Stimulated activated CD8-positive, alpha-beta memory T cell treated with anti-CD3 and anti-CD28 coated beads, Interleukin-12 subunit alpha, Interleukin-12 subunit beta, amount 100 ng/mL, for 24 hours (primary cell): ENCODE results near the gene PARVA.

Source experiments
- DNase-seq: peaks from one replicate; pipeline ENCODE4 v3.0.0-alpha.2; 2020; ENCODE audit errors: extremely low read depth

Gene PARVA

DNA sequence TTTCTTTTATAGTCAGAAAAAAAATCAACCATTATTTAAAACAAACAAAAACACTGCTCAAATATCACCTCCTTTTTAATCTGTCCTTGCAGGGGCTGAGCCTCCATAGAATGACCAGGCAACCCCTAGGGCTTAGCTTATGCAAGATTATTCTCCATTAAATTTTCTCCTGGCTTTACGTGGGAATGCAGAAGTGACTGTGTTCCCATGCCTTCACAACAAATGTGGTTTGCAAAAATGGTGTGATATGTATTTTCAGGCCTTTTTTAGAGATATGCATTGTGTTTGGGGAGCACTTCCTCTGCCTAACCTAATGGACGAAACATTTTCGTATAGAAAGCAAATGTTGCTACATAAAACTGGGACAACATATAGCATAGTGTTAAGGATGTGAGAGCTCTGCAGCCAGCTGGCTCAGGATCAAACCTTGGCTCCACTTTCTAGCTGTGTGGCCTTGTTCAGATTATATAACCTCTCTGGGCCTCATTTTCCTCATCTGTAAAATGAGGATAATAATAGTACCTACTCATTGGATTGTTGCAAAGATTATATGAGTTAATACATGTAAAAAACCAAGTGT, 82.6 kb downstream of the PARVA start:
- no peak for DNase-seq

DNA sequence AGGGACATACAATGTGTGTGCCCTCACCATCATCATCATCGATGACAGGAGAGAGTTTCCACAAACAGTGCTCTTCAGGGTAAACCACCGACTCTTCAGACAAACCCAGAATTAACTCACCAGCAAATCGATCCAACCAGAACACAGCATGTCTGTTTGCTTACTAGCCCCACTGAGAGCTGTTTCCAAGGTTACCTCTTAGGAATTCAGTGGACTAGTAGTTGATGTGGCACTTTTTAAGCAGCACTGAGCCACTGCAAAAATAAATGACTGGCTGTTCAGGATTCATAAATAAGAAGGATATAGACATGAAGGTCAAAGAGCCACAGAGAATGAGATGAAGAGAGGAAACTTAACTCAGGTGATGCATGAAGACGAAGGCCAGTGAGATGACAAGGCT, 83.1 kb downstream of the PARVA start:
- no peak for DNase-seq

DNA sequence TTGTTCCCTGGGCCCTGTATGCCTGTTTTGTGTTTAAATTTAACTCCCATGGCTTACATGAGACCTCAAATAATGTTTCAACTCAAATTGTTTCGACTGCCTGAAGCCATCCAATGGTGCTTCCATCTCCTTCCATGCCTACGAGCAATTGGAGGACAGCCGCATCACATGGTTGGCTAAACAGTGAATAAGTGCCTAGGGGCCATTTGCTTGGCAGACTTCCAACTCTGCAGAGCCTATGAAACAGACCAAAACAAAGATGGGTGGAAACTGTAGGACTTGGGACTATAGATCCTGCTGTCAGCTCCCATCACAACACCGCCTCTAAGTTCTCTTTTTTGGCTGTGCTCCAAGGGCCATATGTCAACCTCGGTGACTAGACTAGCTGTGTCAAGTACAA, 84.1 kb downstream of the PARVA start:
- DNase-seq = no peak

DNA sequence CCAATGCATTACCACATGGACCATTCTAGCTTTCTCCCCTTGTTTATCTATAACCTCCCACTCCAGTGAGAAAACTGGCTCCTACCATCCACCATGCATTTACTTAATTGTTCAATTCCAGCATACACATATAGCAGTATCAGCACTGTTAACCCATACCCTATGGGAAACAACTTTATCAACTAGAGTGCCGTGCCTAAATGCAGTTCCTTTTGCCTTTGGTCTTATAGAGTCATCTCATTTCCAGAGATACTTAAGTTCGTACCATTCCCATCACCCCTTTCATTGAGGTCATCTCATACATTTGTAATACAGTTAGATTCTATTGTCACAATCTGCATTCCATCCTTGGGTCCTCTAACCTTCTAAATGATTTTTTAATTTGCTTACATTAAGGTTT, 86.9 kb downstream of the PARVA start:
- DNase-seq = no peak

DNA sequence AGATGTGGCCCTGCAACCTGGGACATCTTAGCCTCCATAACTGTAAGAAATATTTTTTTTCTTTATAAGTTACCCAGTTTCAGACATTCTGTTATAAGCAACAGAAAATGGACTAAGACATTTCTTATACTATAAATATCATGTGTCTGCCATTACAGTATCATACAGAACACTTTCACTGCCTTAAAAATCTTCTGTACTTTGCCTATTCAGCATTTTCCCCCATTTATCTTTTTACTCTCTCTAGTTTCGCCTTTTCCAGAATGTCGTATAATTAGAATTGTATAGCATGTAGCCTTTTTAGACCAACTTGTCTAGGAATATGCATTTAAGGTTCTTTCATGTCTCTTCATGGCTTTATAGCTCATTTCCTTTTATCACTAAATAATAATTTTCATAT, 88.0 kb downstream of the PARVA start:
- no peak for DNase-seq

DNA sequence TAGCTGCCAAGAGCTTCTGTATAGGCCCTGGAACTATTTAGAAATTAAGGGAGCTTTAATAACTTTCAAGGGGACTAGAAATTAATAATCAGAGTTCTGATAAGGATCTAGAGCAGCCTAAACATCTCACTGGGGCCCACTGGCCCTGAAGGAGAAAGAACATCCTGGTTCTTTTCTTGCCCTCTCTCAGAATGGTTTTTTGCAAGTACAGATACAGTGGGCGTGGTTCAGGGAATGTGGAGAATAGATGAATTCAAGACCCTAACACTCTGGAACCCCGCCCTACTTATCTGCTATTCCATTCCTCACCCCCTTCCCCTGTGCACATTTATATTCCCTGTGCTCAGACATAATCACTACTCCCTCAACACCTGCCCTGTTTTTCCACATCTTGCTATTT, 90.2 kb downstream of the PARVA start:
- DNase-seq = no peak

DNA sequence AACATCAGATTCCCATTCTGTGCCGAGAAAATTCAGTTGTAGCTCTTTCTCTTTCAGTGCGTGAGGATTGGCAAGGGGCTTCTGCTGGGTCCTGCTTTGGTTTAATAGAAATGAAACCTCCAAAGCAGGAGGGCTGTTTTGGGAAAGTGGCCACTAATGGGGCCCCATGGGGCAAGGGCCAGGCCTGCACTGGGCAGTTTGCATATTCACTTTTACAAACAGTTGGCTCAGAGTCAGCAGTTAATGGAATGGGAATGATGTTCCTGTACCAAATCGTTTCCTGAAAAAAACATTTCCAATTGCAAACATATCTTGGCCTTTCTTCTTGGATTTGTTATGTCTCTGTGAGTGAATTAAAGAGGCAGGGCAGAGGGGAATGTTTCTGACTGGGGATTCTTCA, 92.1 kb downstream of the PARVA start:
- no peak for DNase-seq

DNA sequence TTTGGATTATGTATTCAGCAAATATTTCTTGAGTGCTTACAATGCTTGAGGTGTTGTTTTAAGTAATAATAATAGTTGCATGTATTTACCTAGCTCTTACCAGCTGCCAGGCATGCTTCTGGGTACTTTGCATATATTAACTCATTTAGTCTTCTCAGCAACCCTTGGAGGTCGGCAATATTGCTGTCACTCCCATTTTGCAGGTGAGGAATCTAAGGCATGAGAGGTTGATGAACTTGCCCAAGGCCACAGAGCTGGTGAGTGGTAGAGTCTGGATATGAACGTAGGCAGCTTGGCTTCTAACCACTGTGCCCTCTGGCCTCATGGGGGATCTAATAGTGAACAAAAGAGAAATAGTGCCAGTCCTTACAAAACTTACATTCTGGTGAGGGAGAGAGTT, 92.9 kb downstream of the PARVA start:
- DNase-seq = no peak

DNA sequence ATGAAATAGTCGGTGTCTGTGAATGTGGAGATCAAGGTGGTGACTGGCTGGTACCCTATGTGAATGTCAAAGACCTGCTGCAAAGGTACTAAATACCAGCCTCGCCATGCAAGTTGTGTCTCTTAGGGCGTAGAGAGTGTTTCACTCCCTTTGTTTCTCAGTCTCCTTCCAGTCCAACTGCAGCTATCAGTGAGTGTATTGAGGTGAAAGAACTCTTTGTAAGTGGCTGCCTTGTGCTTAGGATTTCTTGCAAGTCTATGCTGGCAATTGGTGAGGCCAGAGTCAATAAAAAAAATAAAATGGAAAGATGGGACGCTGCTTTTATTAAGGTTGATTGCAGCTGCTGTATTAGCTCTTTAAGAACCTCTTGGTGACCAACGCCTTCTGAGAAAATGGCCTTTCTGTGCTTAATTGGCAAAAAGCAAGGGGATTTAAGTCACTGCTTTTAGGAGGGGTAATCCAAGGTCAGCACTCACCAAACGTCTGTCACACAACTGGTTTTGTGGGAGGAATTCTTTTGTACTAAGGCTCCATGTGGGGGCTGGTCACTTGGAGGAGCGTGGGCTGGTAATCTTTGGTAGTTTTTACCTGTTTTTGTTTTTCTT, 95.1 kb downstream of the PARVA start:
- no peak for DNase-seq

DNA sequence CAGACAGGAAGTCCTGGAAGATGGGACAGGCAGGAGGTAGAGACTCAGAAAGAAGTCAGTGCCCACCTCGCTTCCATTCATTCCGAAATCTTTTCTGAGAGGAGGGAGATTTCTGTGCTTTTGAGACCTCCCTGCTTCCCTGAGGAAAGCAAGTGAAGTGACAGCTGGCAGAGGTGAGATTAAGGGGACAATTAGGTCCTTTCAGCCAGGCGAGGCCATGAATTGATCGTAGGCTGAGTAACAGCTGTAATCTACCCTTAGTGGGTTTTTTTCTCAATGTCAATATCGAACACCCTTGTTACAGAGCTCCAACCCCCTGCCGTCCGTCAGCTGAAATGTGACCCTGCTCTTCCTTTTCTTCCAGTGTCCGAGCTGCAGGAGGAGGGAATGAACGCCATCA, 96.0 kb downstream of the PARVA start:
- no peak for DNase-seq

DNA sequence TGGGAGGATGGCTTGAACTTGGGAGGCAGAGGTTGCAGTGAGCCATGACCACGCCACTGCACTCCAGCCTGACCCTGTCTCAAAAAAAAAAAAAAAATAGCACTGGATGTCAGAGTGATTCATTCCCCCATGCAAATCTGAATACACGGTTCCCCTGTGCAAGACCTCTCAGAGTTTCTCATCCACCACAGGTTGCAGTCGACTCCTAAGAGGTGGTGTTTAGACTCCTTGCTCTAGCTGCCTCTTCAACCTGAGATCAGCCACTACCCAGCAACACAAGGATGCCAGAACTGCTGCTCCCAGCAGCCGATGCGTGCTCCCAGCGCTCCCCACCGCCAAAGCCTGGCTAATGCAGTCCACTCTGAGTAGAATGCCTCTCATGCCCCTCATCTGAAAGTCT, 97.5 kb downstream of the PARVA start:
- DNase-seq = no peak

DNA sequence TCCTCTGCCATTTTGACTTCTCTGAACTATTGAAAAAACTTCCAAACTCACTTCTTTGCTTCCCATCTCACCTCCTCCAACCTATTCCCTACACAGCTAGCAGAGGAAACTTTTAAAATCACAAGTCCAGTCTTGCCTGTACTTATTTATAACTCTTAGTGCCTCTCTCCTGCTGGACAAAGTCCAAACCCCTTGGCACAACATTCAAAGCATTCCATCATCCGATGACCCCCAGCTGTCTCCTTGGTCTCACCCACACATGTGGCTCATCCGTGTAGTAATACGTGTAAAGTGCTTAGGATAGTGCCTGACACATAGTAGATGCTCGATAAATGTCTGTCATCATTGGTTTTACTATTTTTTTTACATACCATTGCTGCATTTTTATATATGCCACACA, 101.4 kb downstream of the PARVA start:
- no peak for DNase-seq

DNA sequence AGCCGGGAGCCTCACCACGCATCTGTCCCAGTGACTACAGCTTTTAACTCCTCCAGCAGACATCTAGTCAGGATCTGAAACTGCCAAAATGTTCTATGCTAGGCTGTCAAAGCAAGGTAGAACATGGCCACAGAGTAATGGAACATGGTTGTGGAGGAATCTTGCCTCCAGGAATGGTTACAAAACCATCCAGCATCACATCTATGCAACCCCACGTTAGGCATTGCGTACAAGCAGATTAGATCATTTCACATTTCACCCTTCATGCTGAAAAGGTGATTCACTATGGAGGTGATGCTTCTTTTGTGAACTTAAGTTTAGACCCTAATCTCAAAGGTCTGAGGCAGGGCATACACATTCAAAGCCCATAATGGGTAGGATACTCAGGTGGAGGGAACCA, 103.0 kb downstream of the PARVA start:
- no peak for DNase-seq

DNA sequence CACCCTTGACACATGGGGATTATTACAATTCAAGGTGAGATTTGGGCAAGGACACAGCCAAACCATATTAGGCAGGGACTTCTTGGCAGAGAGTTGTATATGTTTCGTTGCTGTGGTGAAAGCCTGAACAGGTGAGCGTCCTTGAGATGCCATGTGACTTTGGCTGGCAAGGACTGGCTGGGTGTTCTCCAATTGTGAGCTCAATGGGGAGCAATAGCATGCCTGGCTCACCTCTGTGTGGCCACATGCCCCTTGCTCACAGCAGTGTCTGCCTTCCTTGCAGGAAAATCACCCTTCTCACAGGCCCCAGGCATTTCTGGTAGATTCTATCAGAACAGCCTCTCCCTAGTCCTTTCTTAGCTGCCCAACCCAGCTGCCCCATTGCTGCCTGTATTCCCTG, 105.5 kb downstream of the PARVA start:
- DNase-seq = no peak

DNA sequence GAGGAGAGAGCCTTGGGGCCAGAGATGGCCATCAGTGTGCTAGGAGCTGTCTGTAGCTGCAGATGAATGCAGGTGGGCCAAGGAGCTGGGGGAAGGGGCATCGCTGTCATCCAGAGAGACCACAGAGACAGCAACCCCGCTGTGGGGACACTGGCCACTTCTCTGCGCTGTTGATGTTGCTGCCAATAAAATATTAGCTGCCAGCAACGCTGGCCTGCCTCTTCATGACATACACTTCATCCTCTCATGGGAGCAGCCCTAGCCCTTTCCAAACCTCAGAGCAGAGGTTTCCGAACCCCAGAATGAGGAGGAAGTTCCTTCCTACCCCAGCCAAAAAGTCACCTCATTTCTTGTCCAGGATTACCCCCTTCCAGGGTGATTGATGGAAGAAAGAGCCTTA, 106.2 kb downstream of the PARVA start:
- DNase-seq = no peak

DNA sequence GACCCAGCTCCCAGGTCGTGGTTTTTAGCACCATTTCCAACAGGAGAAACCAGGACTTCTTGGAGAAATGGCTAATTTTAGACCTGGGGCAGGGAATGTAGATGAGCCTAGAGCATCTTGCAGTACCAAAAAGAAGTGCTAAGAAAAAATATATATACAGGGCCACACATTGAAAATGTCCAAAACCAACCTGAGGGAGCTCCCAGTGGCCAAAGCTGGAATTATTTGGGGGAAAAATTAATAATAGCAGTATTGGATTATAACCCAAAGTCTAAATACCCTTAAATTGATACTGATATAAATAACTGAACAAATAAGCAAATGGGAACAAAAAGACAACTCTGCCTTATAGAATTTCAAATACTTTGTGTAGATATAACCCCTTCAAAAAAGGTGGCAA, 108.0 kb downstream of the PARVA start:
- no peak for DNase-seq

DNA sequence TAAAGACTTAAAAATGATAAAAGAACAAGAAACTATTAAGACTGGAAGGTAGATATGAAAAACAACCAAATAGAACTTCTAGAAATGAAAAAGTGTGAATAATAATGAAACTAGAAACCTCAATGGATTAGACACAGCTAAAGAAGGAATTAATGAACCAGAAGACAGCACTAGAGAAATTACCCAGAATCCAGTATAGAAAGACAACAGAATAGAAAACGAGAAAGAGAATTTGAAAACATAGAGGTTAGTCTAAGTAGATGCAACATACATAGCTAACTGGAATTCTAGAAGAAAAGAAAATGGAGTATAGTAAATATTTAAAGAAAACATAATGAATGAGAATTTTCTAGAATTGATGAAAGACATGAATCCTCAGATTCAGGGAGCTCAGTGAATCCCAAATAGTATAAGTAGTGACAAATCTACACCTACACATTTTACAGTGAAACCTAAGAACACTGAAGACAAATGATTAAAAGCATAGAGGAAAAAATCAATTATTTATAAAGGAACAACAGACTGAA, 111.9 kb downstream of the PARVA start:
- no peak for DNase-seq

DNA sequence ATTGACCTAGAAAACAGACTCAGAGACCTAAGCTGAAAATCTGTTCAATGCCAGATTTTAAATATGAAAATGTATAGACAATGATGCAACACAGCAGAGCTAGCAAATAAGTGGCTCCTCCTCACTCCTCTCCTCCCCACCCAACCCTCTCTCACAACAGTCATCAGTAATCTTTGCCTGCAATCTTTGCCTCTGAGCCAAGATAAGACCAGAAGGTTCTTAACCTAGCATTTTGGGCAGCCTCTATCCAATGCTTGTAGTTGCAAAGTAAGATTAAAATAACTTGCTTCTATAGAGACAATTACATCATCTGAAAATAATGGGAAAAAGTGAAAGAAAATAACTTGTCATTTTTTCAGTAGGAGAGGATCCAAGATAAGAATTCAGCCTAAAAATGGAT, 117.3 kb downstream of the PARVA start:
- no peak for DNase-seq

DNA sequence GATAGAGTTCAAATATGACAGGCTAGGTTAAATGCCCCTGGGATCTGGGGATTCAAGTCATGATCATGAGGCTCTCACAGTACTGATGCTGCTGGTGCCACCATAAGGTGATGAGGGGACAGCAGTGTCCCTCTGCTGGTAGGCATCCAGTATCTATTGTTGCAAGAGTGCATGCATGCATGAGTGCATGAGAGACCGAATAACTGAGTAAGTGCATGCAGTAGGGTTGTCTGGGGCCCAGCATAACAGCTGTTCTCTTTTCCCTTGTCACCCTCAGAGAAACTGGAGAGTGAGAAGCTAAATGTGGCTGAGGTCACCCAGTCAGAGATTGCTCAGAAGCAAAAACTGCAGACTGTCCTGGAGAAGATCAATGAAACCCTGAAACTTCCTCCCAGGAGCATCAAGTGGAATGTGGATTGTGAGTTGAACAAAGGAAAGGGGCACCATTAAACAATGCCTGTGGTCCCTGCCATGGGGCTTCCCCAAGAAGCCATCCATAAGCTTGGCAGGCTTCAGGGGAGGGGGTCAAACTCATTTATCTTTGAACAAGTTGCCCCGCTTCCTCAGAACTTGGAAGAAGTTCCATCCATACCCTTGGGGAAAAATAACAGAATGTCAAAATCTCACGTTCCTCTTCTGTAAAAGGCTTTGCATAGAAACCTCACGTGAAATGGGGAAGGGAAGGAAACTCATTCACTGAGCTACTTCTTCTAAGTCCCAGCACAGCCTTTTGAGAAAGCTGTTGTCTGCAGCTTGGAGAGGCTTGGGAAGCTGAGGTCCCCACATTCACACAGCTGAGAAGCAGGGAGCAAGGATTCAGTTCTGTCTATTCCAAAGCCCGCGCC, 119.0 kb downstream of the PARVA start:
- DNase-seq = no peak

DNA sequence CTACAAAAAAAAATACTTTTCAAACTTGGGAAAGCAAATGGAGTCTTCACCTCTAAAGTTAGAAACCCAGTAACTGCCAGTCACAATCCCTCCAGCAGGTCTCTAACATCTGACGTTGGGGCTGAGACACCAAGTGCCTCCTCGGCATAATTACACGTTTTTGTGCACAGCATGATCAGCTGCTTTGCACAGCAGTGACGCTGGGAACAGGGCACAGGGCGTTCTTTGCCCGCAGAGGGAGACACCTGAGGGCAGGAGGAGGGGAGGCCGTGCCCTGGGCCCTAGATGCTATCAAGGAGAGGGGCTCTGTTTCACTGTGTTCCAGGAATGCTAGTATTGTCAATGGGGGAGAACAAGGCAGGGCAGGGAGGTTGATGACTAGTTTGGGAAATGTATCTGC, 120.1 kb downstream of the PARVA start:
- no peak for DNase-seq

DNA sequence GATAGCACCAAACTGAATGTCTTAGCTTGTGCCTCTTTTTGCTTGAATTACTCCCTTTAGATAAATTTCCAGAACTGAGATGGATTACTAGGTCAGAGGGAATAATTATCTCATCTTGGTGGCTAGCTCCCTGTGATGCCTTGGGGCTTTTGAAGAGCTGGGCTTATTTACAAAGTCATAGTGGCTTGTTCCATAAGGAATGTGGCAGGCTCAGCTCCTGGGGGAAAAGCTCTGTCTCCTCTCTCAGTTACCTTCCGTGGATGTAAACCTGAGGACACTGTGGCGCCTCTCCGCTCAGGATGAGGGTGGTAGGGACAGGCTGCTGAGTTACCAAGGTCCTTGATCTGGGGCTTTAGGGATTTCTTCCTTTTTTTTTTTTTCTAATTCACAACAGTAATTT, 121.7 kb downstream of the PARVA start:
- DNase-seq = no peak

DNA sequence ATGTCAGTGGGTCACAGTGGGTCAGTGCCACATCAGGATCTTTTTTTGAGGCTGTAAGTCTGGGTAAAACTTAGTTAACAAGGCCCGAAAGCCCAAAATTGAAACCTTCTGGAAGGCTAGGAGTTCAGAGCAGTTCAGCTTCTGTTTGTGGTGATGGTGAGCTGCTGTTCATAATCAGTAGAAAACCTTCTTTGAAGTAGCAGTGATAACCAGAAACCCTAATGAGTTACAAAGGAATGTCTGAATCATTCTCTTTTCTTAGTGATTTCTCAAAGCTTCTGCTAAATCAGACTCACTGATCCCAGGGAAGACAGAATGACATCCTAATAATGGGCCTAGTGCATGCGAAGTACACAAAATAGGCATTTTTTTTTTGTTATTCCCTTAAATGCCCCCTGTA, 124.7 kb downstream of the PARVA start:
- no peak for DNase-seq

DNA sequence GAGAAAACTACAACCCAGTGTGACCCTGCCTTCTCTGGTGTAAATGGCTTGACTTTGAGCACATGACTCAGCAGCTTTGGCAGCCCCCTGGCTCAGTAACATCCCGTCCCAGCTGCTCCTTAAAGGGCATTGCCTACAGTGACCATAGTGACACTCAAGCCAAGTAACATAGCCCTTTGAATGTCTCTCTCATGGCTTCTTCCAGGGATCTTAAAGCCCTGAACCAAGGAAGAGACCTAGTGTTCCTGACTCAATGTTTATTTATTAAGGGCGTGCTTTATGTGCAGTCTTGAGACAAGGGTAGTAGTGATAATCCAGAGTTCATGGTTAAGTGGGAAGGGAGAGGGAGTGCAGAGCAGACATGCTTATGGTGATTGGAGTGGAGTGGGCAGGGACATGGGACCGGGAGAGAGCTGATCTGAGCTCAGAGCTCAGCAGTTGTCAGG, 125.7 kb downstream of the PARVA start:
- DNase-seq = no peak
